Pancreas (tissue), 10 donors: Measurements from ENCODE around the gene C1orf122. TPM values are rescaled to one million over a fixed set of nuclear protein-coding genes. Genes with fewer than 3 reads are reported as not detected.

ENCODE experiments used
- ATAC-seq, 4 donors: fragments of 200-7000 bp; cut with Tn5 transposase; one replicate each; pipeline versions ENCODE4 v1.8.0 to v1.9.1; 2020; ENCODE audit warnings: mild to moderate bottlenecking in 4 of 4, moderate library complexity in 4 of 4
- DNase-seq, 6 donors: peaks; one replicate each; pipeline ENCODE4 v3.0.0-alpha.2; 2020
- FAIRE-seq: peaks from 2 replicates; lab custom pipeline; 2012; peaks lifted over from hg19 to GRCh38; lab: Jason Lieb, UNC
- H3K27ac ChIP-seq, 4 donors: fragments of 200-600 bp; sonication (generic); 1 replicate in 3 of 4; 2 replicates in 1 of 4; pipeline versions ENCODE4 v1.5.0 to v1.8.0; 2020
- H3K27me3 ChIP-seq, 4 donors: fragments of 200-600 bp; one replicate each; pipeline ENCODE4 v1.8.0; 2021
- H3K36me3 ChIP-seq, 3 donors: fragments of 200-600 bp; sonication (generic) in 1 of 3; one replicate each; pipeline versions ENCODE4 v1.5.0 to v1.8.0; 2020 to 2021
- H3K4me1 ChIP-seq, 3 donors: fragments of 200-600 bp; one replicate each; pipeline ENCODE4 v1.8.0; 2021
- H3K4me3 ChIP-seq, 4 donors: fragments of 200-600 bp; sonication (generic) in 2 of 4; one replicate each; pipeline versions ENCODE4 v1.5.0 to v1.8.0; 2020 to 2021
- H3K9me3 ChIP-seq, 4 donors: fragments of 200-600 bp; one replicate each; pipeline ENCODE4 v1.8.0; 2021
- WGBS, 2 donors: extraction: QIAGEN DNeasy Blood & Tissue Kit; methylation state at CpG; one replicate each; pipeline ENCODE4 v1.1.7; 2013; 5-methylcytosine and 5-hydroxymethylcytosine counted together
- intact Hi-C, 3 donors: fragments of 100-400 bp; cut with DNase I; formaldehyde crosslinking; loops; one replicate each; pipeline versions ENCODE4 v1.11.1 to v1.14.2; 2022
- polyA plus RNA-seq, 2 donors: library from polyadenylated mRNA; stranded (reverse); fragments of 200-250 nt; gene quantifications; one replicate each; pipeline ENCODE4 v1.2.3, GENCODE V29; 2013
- total RNA-seq, 6 donors: library from RNA; stranded (reverse); fragmentation: NEBNext Ultra II Directional in 4 of 6; extraction: Animal tissue kit (Norgen Biotek cat#: 25700) in 4 of 6; gene quantifications; one replicate each; pipeline versions ENCODE4 v1.2.1 to v1.2.4, GENCODE V29; 2021 to 2023
- TF ChIP-seq, protein P1 (sequence below), 4 donors: fragments of 200-600 bp; sonication (generic) in 3 of 4; IDR thresholded peaks; one replicate each; pipeline versions ENCODE4 v1.5.0 to v1.8.0; 2021; ENCODE audit warnings: antibody characterized with exemption in 4 of 4
- donor health status: healthy with polysubstance abuse.
- donor health status: DM: no; HTN: no; CAD: no; lungs with moderate emphysema.
- donor health status: DM: no; HTN: no; CAD: no.
- donor health status: control.
- donor health status: control.
- donor health status: Bipolar disorder and iron deficiency.
- donor health status: DM: yes; HTN: yes; CAD: no.
- donor health status: DM: no; HTN: no; CAD: no.
- donor health status: DM: no; HTN: no; CAD: no.
- donor health status: DM: yes; HTN: yes; CAD: no.

The C1orf122 gene
- total and polyA plus RNA-seq, 8 donors = 18.2 to 46.1 (median 23.4) TPM

DNA sequence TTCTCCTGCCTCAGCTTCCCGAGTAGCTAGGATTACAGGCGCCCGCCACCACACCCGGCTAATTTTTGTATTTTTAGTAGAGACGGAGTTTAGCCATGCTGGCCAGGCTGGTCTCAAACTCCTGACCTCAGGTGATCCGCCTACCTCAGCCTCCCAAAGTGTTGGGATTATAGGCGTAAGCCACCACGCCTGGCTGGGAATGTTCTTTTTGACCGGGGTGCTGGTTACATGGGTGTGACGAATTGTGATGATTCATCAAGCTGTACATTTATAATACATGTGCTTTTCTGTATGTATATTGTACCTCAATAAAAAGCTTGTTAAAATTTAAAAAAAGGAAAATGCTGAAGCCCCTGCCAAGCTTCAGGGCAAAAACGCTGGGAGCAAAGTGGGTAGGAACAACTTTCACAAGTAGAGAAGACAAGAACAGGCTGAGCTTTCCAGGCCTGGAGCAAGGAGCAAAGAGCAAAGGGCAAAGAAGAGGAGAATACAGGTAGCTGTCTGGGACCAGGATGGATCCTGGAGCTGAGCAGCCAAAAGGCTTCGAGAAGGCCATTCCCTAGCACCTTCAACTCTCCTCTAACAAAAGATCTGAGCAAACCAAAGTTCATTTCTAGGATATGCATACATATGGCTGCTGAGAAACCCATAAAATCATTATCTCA lies 21.0 kb downstream of the C1orf122 start:
- Histone ChIP-seq H3K36me3 (peaks cover 5 to 9% (median 7%) of the 10 kb centered on the region in 3 donors), H3K4me1 (peaks cover 0 to 8% (median 0%) of the 10 kb centered on the region in 3 donors), H3K27ac (no peak overlapping the region), H3K4me3 (no peak overlapping the region), H3K27me3 (no peaks in the 10 kb centered on the region), H3K9me3 (no peaks in the 10 kb centered on the region)
- 92 to 93% methylated on average over 12 of the region's 12 CpGs for WGBS, 2 donors
- DNase-seq = no peak
- TF ChIP-seq, protein P1, sequence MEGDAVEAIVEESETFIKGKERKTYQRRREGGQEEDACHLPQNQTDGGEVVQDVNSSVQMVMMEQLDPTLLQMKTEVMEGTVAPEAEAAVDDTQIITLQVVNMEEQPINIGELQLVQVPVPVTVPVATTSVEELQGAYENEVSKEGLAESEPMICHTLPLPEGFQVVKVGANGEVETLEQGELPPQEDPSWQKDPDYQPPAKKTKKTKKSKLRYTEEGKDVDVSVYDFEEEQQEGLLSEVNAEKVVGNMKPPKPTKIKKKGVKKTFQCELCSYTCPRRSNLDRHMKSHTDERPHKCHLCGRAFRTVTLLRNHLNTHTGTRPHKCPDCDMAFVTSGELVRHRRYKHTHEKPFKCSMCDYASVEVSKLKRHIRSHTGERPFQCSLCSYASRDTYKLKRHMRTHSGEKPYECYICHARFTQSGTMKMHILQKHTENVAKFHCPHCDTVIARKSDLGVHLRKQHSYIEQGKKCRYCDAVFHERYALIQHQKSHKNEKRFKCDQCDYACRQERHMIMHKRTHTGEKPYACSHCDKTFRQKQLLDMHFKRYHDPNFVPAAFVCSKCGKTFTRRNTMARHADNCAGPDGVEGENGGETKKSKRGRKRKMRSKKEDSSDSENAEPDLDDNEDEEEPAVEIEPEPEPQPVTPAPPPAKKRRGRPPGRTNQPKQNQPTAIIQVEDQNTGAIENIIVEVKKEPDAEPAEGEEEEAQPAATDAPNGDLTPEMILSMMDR (IDR thresholded peaks at IDR 0.05) = no peak
- intact Hi-C loops = no loop called here
- FAIRE-seq = no peak
- no peak for ATAC-seq

DNA sequence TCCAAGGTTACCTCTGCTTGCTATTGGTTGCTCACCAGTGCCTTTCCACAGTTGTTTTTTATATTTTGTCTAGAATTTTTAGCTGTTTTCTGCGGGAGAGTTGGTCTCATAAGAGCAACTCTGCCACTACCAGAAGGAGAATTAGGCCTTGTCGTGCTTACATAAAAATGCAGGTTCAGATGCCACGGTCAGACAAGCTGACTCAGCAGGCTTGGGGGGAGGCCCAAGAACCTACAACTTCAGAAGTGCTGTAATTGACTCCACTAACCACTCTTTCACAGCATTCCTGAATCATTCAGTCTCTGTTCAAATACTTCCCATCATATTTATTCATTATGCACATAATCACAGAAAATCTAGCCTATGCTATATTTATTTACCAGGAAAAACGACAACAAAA lies 23.5 kb downstream of the C1orf122 start:
- H3K27ac ChIP-seq = no peak overlapping the region
- no peak overlapping the region for H3K4me3 ChIP-seq
- H3K27me3 ChIP-seq = no peaks in the 10 kb centered on the region
- WGBS, 2 donors = 88 to 91% methylated on average over 4 of the region's 4 CpGs
- no peak for FAIRE-seq
- TF ChIP-seq, protein P1 (IDR thresholded peaks at IDR 0.05) = no peak
- intact Hi-C loops = no loop called here
- ATAC-seq = no peak
- H3K4me1 ChIP-seq = peaks cover 0 to 8% (median 0%) of the 10 kb centered on the region in 3 donors
- peaks cover 12 to 30% (median 24%) of the 10 kb centered on the region in 3 donors for H3K36me3 ChIP-seq
- H3K9me3 ChIP-seq = no peaks in the 10 kb centered on the region
- no peak for DNase-seq

DNA sequence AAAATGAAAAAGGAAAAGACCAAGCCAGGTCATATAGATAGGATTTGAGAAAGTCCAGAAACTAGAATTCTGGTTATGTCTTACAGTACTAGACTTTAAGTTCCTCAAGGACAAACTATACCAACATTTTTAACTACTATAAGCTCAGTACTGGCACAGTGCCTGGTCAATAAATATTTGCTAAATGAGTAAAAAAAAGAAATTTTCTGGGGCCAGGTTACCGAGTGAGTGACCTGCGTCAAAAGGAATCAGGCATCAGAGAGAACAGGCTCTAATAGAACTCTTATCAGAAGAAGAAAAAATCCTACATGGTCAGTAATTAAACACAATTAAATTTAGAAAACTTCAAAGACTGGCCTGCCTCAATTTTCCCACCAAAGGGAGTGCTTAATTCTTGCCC lies 24.2 kb downstream of the C1orf122 start:
- 26 to 44% methylated on average over 2 of the region's 2 CpGs for WGBS, 2 donors
- FAIRE-seq = no peak
- intact Hi-C loops = no loop called here

DNA sequence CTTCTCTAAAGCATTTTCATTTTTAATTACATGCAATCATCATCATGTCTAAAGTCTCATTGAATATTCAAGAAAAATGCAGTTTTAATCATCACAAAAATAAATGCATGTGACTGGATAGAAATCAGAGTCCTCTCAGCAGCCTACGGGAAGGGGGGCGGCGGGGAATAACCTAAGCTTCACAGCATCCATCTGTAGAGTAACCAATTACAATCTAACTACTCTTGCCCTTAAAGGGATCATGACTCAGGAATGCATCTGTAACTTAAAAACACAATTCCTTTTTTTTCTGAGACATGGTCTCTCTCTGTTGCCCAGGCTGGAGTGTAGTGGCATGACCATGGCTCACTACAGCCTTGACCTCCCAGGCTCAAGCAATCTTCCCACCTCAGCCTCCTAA lies 29.2 kb downstream of the C1orf122 start:
- no peak overlapping the region for H3K27ac ChIP-seq
- DNase-seq (no peak), ATAC-seq (no peak), FAIRE-seq (no peak)
- peaks cover 0 to 6% (median 0%) of the 10 kb centered on the region in 3 donors for H3K4me1 ChIP-seq
- peaks cover 7 to 46% (median 44%) of the 10 kb centered on the region in 3 donors for H3K36me3 ChIP-seq
- TF ChIP-seq, protein P1 (IDR thresholded peaks at IDR 0.05) = no peak
- no peaks in the 10 kb centered on the region for H3K27me3 ChIP-seq
- no peak overlapping the region for H3K4me3 ChIP-seq
- WGBS, 2 donors = 64 to 90% methylated on average over 3 of the region's 3 CpGs
- intact Hi-C loops = no loop called here
- H3K9me3 ChIP-seq = no peaks in the 10 kb centered on the region

More for the DNA sequence above, 24.2 kb downstream of the C1orf122 start:
- Histone ChIP-seq H3K27me3 (no peaks in the 10 kb centered on the region), H3K36me3 (peaks cover 12 to 30% (median 24%) of the 10 kb centered on the region in 3 donors), H3K4me3 (no peak overlapping the region), H3K9me3 (no peaks in the 10 kb centered on the region), H3K27ac (no peak overlapping the region), H3K4me1 (peaks cover 0 to 8% (median 0%) of the 10 kb centered on the region in 3 donors)
- TF ChIP-seq, protein P1 (IDR thresholded peaks at IDR 0.05) = no peak
- DNase-seq (no peak), ATAC-seq (peak in 1 of 4 donors; percentile 58)

DNA sequence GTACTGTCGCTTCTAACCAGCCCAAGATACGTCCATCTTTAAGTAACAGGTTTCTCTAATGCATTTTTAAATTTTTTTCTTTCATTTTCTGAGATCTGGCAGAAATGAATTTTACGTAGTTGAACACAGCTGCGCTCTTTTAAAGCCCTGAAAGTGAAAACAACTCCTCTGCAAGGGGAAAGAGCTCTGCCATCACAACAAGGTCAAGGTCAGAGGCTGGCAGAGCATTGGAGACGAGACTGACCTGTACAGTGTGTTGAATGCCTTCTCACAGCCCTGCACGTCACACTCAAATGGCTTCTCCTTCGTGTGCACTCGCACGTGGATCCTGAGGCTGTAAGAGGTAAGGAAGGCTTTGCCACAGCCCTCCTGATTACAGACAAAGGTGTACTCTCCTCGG lies 32.1 kb downstream of the C1orf122 start:
- Histone ChIP-seq H3K4me3 (no peak overlapping the region), H3K27me3 (no peaks in the 10 kb centered on the region), H3K27ac (no peak overlapping the region), H3K9me3 (no peaks in the 10 kb centered on the region), H3K36me3 (peaks cover 0 to 29% (median 26%) of the 10 kb centered on the region in 3 donors), H3K4me1 (peaks cover 0 to under 1% (median 0%) of the 10 kb centered on the region in 3 donors)
- 84 to 87% methylated on average over 10 of the region's 10 CpGs for WGBS, 2 donors
- intact Hi-C loops = no loop called here
- TF ChIP-seq, protein P1 (IDR thresholded peaks at IDR 0.05) = no peak
- FAIRE-seq (no peak), DNase-seq (no peak), ATAC-seq (no peak)
